Ishikawa (cell line): Measurements from ENCODE around the gene GGT6.

Source experiments
- CEBPB ChIP-seq: IDR thresholded peaks from 2 replicates; pipeline ENCODE4 v1.6.1; 2012
- CREB1 ChIP-seq: IDR thresholded peaks from 2 replicates; pipeline ENCODE4 v1.6.1; 2012; ENCODE audit warnings: low read depth
- EGR1 ChIP-seq: IDR thresholded peaks from 2 replicates; pipeline ENCODE4 v1.6.1; 2012
- EP300 ChIP-seq: IDR thresholded peaks from 2 replicates; pipeline ENCODE4 v1.6.1; 2012; ENCODE audit warnings: borderline replicate concordance
- FOXM1 ChIP-seq: IDR thresholded peaks from 2 replicates; pipeline ENCODE4 v1.6.1; 2012; ENCODE audit warnings: low read depth, borderline replicate concordance
- NFIC ChIP-seq: IDR thresholded peaks from 2 replicates; pipeline ENCODE4 v1.6.1; 2012
- RAD21 ChIP-seq: IDR thresholded peaks from 2 replicates; pipeline ENCODE4 v1.6.1; 2012; ENCODE audit warnings: low read depth
- TAF1 ChIP-seq: IDR thresholded peaks from 2 replicates; pipeline ENCODE4 v1.6.1; 2012; ENCODE audit warnings: low read depth, mild to moderate bottlenecking
- TCF12 ChIP-seq: IDR thresholded peaks from 2 replicates; pipeline ENCODE4 v1.6.1; 2012; ENCODE audit warnings: low read depth
- TEAD4 ChIP-seq: IDR thresholded peaks from 2 replicates; pipeline ENCODE4 v1.6.1; 2012
- YY1 ChIP-seq: IDR thresholded peaks from 2 replicates; pipeline ENCODE4 v1.6.1; 2012; ENCODE audit warnings: low read depth
- ZBTB7A ChIP-seq: IDR thresholded peaks from 2 replicates; pipeline ENCODE4 v1.6.1; 2012; ENCODE audit warnings: low read depth
- TF ChIP-seq, protein P1 (sequence below): IDR thresholded peaks from 2 replicates; pipeline ENCODE4 v1.6.1; 2012
- TF ChIP-seq, protein P2 (sequence below): IDR thresholded peaks from 2 replicates; pipeline ENCODE4 v1.6.1; 2012
- TF ChIP-seq, protein P3 (sequence below): IDR thresholded peaks from 2 replicates; pipeline ENCODE4 v1.6.1; 2012; ENCODE audit warnings: low read depth, mild to moderate bottlenecking

The GGT6 gene

DNA sequence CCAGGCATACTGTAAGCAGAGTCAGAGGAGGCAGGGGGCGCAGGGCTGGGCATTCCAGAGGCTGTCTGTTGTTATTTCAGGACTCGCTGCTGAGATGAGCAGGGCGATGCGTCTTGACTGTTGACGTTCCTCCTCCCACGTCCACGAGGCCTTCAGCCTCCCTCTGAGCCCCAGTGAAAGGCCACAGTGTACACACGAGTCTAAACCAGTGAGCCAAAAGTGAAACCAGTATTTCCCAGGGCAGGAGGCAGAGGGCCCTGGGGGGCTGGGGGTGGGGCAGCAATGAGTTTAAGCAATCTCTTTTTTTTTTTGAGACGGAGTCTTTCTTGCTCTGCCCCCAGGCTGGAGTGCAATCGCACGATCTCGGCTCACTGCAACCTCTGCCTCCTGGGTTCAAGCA, 45.4 kb upstream of the GGT6 start:
- TF ChIP-seq EGR1 (no peak), RAD21 (no peak), NFIC (no peak), YY1 (no peak), TEAD4 (no peak), CEBPB (no peak), CREB1 (no peak), EP300 (no peak), FOXM1 (no peak), TAF1 (no peak), ZBTB7A (no peak), TCF12 (no peak)
- TF ChIP-seq, protein P1, sequence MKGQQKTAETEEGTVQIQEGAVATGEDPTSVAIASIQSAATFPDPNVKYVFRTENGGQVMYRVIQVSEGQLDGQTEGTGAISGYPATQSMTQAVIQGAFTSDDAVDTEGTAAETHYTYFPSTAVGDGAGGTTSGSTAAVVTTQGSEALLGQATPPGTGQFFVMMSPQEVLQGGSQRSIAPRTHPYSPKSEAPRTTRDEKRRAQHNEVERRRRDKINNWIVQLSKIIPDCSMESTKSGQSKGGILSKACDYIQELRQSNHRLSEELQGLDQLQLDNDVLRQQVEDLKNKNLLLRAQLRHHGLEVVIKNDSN = no peak
- TF ChIP-seq, protein P2, sequence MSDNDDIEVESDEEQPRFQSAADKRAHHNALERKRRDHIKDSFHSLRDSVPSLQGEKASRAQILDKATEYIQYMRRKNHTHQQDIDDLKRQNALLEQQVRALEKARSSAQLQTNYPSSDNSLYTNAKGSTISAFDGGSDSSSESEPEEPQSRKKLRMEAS = no peak
- TF ChIP-seq, protein P3, sequence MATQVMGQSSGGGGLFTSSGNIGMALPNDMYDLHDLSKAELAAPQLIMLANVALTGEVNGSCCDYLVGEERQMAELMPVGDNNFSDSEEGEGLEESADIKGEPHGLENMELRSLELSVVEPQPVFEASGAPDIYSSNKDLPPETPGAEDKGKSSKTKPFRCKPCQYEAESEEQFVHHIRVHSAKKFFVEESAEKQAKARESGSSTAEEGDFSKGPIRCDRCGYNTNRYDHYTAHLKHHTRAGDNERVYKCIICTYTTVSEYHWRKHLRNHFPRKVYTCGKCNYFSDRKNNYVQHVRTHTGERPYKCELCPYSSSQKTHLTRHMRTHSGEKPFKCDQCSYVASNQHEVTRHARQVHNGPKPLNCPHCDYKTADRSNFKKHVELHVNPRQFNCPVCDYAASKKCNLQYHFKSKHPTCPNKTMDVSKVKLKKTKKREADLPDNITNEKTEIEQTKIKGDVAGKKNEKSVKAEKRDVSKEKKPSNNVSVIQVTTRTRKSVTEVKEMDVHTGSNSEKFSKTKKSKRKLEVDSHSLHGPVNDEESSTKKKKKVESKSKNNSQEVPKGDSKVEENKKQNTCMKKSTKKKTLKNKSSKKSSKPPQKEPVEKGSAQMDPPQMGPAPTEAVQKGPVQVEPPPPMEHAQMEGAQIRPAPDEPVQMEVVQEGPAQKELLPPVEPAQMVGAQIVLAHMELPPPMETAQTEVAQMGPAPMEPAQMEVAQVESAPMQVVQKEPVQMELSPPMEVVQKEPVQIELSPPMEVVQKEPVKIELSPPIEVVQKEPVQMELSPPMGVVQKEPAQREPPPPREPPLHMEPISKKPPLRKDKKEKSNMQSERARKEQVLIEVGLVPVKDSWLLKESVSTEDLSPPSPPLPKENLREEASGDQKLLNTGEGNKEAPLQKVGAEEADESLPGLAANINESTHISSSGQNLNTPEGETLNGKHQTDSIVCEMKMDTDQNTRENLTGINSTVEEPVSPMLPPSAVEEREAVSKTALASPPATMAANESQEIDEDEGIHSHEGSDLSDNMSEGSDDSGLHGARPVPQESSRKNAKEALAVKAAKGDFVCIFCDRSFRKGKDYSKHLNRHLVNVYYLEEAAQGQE = no peak

DNA sequence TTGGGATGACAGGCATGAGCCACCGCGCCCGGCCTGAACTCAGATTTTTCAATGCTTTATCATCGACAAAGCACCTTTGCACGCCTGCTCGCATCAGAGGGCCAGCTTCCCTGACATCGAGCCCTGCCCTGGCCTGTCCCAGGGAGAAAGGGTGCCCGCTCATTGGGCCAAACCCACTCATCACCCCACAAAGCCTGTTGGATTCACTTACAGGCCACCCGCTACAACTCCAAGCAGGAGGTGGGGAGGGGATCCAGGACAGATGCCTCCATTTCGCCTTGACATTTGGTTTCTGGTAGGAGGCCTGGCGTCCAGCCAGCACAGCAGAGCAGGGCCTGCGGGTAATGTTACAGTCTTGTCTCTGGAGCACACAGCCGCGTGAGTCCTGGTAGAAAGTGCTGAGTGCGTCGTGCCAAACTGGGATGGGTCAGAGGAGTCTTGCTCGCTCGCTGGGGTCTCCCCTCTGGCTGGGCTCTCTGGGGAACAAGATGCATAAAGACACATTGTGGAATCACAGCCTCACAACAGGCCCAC, 43.8 kb upstream of the GGT6 start:
- TF ChIP-seq YY1 (no peak), NFIC (peak; percentile 79), EP300 (no peak)
- TF ChIP-seq, protein P3 = no peak
- TF ChIP-seq, protein P2 = 0 out of 2 replicates have a peak, but pooled peaks have one; percentile 26

DNA sequence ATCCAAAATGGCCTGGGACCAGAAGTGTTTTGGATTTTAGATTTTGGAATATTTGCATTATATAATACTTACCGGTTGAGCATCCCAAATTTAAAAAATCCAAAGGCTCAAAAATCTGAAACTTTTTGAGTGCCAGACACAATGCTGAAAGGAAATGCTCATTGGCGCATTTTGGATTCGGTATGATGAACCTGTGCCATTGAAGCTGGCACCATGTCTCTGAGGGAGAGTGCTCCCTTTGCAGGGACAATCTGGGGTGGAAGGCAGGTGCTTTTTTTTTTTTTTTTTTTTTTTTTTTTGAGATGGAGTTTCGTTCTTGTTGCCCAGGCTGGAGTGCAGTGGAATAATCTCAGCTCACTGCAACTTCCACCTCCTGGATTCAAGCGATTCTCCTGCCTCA, 41.7 kb upstream of the GGT6 start:
- TF ChIP-seq EP300 = no peak
- no peak for TF ChIP-seq TCF12
- TF ChIP-seq ZBTB7A = no peak
- no peak for TF ChIP-seq EGR1
- no peak for TF ChIP-seq TAF1
- no peak for TF ChIP-seq NFIC
- no peak for TF ChIP-seq YY1
- TF ChIP-seq, protein P2 = no peak
- TF ChIP-seq, protein P1 = no peak
- no peak for TF ChIP-seq CREB1
- TF ChIP-seq TEAD4 = no peak

DNA sequence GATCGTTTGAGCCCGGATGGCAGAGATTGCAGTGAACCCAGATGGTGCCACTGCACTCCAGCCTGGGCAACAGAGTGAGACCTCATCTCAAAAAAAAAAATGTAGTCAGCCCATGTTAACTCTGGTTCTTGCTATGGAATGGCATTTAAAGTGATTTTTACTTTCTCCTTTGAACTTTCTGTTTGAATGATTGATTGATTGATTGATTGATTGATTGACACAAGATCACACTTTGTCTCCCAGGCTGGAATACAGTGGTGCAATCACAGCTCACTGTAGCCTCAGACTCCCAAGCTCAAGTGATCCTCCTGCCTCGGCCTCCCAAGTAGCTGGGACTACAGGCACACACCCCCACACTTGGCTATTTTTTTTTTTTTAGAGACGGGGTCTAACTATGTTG, 40.9 kb upstream of the GGT6 start:
- TF ChIP-seq CEBPB = no peak
- TF ChIP-seq EGR1 = no peak
- TF ChIP-seq, protein P2 = no peak
- TF ChIP-seq CREB1 = no peak

DNA sequence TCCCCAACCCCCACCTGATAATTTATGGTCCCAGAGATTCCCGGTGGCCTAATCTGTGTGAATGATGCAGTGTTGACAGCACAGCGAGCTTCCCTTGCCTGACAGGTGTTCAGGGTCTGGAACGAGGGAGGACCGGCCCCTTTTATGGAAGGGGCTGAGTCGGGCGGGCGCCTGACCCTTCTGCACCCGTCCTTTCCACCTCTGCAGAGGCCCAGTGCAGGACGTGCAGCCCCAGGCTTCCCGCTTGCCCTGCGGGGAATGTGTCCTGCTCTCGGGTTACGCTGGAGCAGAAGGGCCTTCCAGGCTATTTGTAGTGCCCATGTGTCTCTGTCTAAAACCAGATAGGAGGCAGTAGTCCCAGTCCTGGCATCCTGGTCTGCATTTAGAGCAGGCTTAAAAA, 40.2 kb upstream of the GGT6 start:
- TF ChIP-seq, protein P1 = no peak
- TF ChIP-seq, protein P3 = no peak
- no peak for TF ChIP-seq RAD21
- TF ChIP-seq CREB1 = no peak
- TF ChIP-seq, protein P2 = no peak
- no peak for TF ChIP-seq ZBTB7A
- TF ChIP-seq TAF1 = no peak
- no peak for TF ChIP-seq EGR1
- no peak for TF ChIP-seq NFIC
- TF ChIP-seq CEBPB = no peak
- no peak for TF ChIP-seq FOXM1
- TF ChIP-seq TEAD4 = no peak
- TF ChIP-seq TCF12 = no peak
- no peak for TF ChIP-seq EP300
- TF ChIP-seq YY1 = no peak
